GM12892 (cell line): ENCODE results near the gene IFRD2.

ENCODE experiments used
- POLR2A ChIP-seq: IDR thresholded peaks from 2 replicates; pipeline ENCODE4 v1.6.1; 2011; ENCODE audit warnings: low read depth, low read length, control low read depth
- POLR2AphosphoS5 ChIP-seq: IDR thresholded peaks from 2 replicates; pipeline ENCODE4 v1.6.1; 2011; ENCODE audit warnings: low read depth, low read length, control low read depth
- TAF1 ChIP-seq: IDR thresholded peaks from 2 replicates; pipeline ENCODE4 v1.6.1; 2011; ENCODE audit warnings: low read depth, mild to moderate bottlenecking, control low read depth, low read length, borderline replicate concordance

DNA sequence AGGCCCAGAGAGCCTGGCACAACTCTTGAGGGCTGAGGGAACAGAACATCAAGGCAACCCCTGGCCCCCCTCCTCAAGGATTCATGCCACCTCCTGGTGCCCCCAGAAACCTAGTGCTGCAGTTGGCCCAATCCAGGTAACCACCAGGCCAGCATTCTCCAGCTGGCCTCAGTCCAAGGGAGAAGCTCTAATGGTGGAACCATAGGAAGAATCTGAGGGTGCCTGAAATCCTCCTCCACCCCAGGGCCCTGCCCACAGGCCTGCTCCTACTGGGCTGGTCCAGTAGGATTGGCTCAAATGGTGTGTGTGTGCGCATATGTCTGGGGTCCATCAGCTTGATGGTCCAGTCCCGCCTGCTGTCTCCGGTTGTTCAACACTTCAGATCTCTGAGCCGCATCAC lies 22.6 kb upstream of the IFRD2 start:
- TF ChIP-seq POLR2AphosphoS5 (no peak), POLR2A (no peak), TAF1 (no peak)
